HEK293 (cell line): ENCODE measurements around the gene NEURL4.

ENCODE experiments used
- HOXA7 ChIP-seq: sonication (generic); formaldehyde crosslinking; IDR thresholded peaks from 2 replicates; pipeline ENCODE4 v1.8.1; 2022; ENCODE audit warnings: missing genetic modification reagents, borderline replicate concordance
- MZF1 ChIP-seq: fragments of 450-650 bp; formaldehyde crosslinking; IDR thresholded peaks from 2 replicates; pipeline ENCODE4 v1.5.1; 2017; ENCODE audit warnings: missing biosample characterization, missing genetic modification characterization, borderline replicate concordance
- PRDM1 ChIP-seq: fragments of 450-650 bp; formaldehyde crosslinking; IDR thresholded peaks from 2 replicates; pipeline ENCODE4; 2016; ENCODE audit warnings: missing biosample characterization, missing genetic modification characterization
- ZBTB48 ChIP-seq: fragments of 450-650 bp; formaldehyde crosslinking; IDR thresholded peaks from 2 replicates; pipeline ENCODE4 v1.5.1; 2016; ENCODE audit warnings: missing biosample characterization, missing genetic modification characterization
- ZBTB6 ChIP-seq: fragments of 450-650 bp; formaldehyde crosslinking; IDR thresholded peaks from 2 replicates; pipeline ENCODE4 v1.5.1; 2017; ENCODE audit warnings: missing biosample characterization, missing genetic modification characterization
- ZFP37 ChIP-seq: fragments of 450-650 bp; formaldehyde crosslinking; IDR thresholded peaks from 2 replicates; pipeline ENCODE4 v1.5.1; 2016; ENCODE audit warnings: missing biosample characterization, missing genetic modification characterization
- ZNF10 ChIP-seq: fragments of 450-650 bp; formaldehyde crosslinking; IDR thresholded peaks from 2 replicates; pipeline ENCODE4 v1.5.1; 2017; ENCODE audit warnings: missing biosample characterization, missing genetic modification characterization
- ZNF146 ChIP-seq: fragments of 450-650 bp; formaldehyde crosslinking; IDR thresholded peaks from 2 replicates; pipeline ENCODE4 v1.5.1; 2016; ENCODE audit warnings: missing biosample characterization, missing genetic modification characterization
- ZNF175 ChIP-seq: fragments of 450-650 bp; formaldehyde crosslinking; IDR thresholded peaks from 2 replicates; pipeline ENCODE4 v1.5.1; 2016; ENCODE audit warnings: missing biosample characterization, missing genetic modification characterization
- ZNF184 ChIP-seq: fragments of 450-650 bp; IDR thresholded peaks from 2 replicates; pipeline ENCODE4 v1.5.1; 2018; ENCODE audit warnings: missing biosample characterization, mild to moderate bottlenecking, missing genetic modification characterization
- ZNF223 ChIP-seq: fragments of 450-650 bp; formaldehyde crosslinking; IDR thresholded peaks from 2 replicates; pipeline ENCODE4 v1.5.1; 2016; ENCODE audit warnings: missing biosample characterization, missing genetic modification characterization
- ZNF23 ChIP-seq: fragments of 450-650 bp; formaldehyde crosslinking; IDR thresholded peaks from 2 replicates; pipeline ENCODE4 v1.5.1; 2016; ENCODE audit warnings: missing biosample characterization, missing genetic modification characterization, borderline replicate concordance
- ZNF24 ChIP-seq: fragments of 450-650 bp; formaldehyde crosslinking; IDR thresholded peaks from 2 replicates; pipeline ENCODE4 v1.5.1; 2016; ENCODE audit warnings: missing biosample characterization, missing genetic modification characterization
- ZNF26 ChIP-seq: fragments of 450-650 bp; formaldehyde crosslinking; IDR thresholded peaks from 2 replicates; pipeline ENCODE4 v1.5.1; 2016; ENCODE audit warnings: missing biosample characterization, missing genetic modification characterization
- ZNF266 ChIP-seq: fragments of 450-650 bp; formaldehyde crosslinking; IDR thresholded peaks from 2 replicates; pipeline ENCODE4 v1.5.1; 2016; ENCODE audit warnings: missing biosample characterization, missing genetic modification characterization, low read depth
- ZNF354C ChIP-seq: fragments of 450-650 bp; formaldehyde crosslinking; IDR thresholded peaks from 2 replicates; pipeline ENCODE4 v1.5.1; 2016; ENCODE audit warnings: missing biosample characterization, missing genetic modification characterization, low read depth, borderline replicate concordance
- ZNF366 ChIP-seq: fragments of 450-650 bp; formaldehyde crosslinking; conservative IDR thresholded peaks from 2 replicates; pipeline ENCODE4 v1.5.1; 2016; ENCODE audit warnings: missing biosample characterization, missing genetic modification characterization
- ZNF416 ChIP-seq: fragments of 450-650 bp; formaldehyde crosslinking; IDR thresholded peaks from 2 replicates; pipeline ENCODE4 v1.5.1; 2016; ENCODE audit warnings: missing biosample characterization, missing genetic modification characterization
- ZNF48 ChIP-seq: fragments of 450-650 bp; formaldehyde crosslinking; IDR thresholded peaks from 2 replicates; pipeline ENCODE4 v1.5.1; 2016; ENCODE audit warnings: missing biosample characterization, missing genetic modification characterization
- ZNF488 ChIP-seq: fragments of 450-650 bp; formaldehyde crosslinking; IDR thresholded peaks from 2 replicates; pipeline ENCODE4 v1.5.1; 2016; ENCODE audit warnings: missing biosample characterization, missing genetic modification characterization
- ZNF501 ChIP-seq: fragments of 450-650 bp; formaldehyde crosslinking; IDR thresholded peaks from 2 replicates; pipeline ENCODE4 v1.5.1; 2016; ENCODE audit warnings: missing biosample characterization, missing genetic modification characterization
- ZNF514 ChIP-seq: fragments of 450-650 bp; formaldehyde crosslinking; IDR thresholded peaks from 2 replicates; pipeline ENCODE4 v1.5.1; 2016; ENCODE audit warnings: missing biosample characterization, missing genetic modification characterization
- ZNF548 ChIP-seq: fragments of 450-650 bp; formaldehyde crosslinking; IDR thresholded peaks from 2 replicates; pipeline ENCODE4 v1.5.1; 2016; ENCODE audit warnings: missing biosample characterization, missing genetic modification characterization
- ZNF585B ChIP-seq: fragments of 450-650 bp; formaldehyde crosslinking; IDR thresholded peaks from 2 replicates; pipeline ENCODE4 v1.5.1; 2016; ENCODE audit warnings: missing biosample characterization, missing genetic modification characterization
- ZNF596 ChIP-seq: fragments of 450-650 bp; IDR thresholded peaks from 2 replicates; pipeline ENCODE4 v1.5.0; 2018; ENCODE audit warnings: missing biosample characterization, mild to moderate bottlenecking, missing genetic modification characterization, moderate library complexity
- ZNF626 ChIP-seq: fragments of 450-650 bp; sonication (Bioruptor Pico); formaldehyde crosslinking; IDR thresholded peaks from 2 replicates; pipeline ENCODE4 v1.5.1; 2018; ENCODE audit warnings: missing biosample characterization, missing genetic modification characterization, inconsistent platforms
- ZNF645 ChIP-seq: fragments of 450-650 bp; formaldehyde crosslinking; IDR thresholded peaks from 2 replicates; pipeline ENCODE4; 2016; ENCODE audit warnings: missing biosample characterization, missing genetic modification characterization
- ZNF677 ChIP-seq: fragments of 450-650 bp; IDR thresholded peaks from 2 replicates; pipeline ENCODE4 v1.5.0; 2018; ENCODE audit warnings: missing biosample characterization, mild to moderate bottlenecking, missing genetic modification characterization, moderate library complexity
- ZNF785 ChIP-seq: fragments of 450-650 bp; formaldehyde crosslinking; IDR thresholded peaks from 2 replicates; pipeline ENCODE4 v1.5.1; 2016; ENCODE audit warnings: missing biosample characterization, missing genetic modification characterization
- ZSCAN16 ChIP-seq: fragments of 450-650 bp; formaldehyde crosslinking; IDR thresholded peaks from 2 replicates; pipeline ENCODE4 v1.5.1; 2016; ENCODE audit warnings: missing biosample characterization, missing genetic modification characterization
- TF ChIP-seq, protein P1 (sequence below): fragments of 450-650 bp; formaldehyde crosslinking; IDR thresholded peaks from 2 replicates; pipeline ENCODE4 v1.5.1; 2017; ENCODE audit warnings: missing biosample characterization, missing genetic modification characterization

NEURL4 gene

DNA sequence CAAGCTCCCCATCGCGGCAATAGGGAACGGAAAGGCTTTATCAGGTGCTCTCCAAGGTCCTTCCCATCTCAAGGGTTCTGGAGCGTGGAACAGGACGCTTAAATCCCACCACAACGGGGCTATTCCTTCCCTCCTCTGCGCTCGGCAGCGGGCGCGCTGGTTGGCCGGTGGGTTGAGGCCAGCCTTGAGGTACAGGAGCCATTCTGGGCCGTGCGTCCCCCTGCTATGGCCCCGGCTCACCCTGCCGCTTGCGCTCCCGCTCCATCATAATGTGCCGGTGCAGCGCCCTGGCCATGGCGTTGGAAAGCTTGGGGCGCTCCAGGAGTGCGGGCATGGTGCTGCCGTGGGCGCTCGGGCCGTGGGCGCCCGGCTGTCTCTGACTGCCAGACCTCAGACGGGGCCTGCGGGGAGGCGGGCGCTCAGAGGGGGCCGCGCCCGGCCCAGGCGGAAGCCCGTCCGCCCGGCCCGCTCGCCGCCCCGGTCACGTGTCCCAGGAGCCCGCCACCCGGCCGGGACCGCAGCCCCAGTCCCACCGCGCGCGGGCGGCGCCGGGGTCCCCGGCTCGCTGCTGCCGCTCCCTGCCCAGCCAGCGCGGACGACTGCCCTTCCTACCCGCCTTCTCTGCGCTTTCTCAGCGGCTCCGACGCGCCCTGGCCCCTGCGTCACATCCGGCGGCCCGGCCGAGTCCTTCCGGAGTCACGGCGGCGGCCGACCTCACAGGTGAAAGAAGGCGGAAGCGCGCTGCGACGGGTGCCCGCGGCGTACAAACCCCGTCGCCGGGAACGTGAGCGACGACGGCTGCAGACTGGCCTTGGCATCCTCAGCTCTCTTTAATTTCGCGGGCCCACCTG, 14.2 kb downstream of the NEURL4 start, which contains the start of gene GPS2 (continued):
- no peak for TF ChIP-seq ZNF585B (tag by site-specific recombination)
- TF ChIP-seq ZBTB48: peak; percentile 0; the same call in 1 of the 2 replicates
- TF ChIP-seq ZNF354C (tag by site-specific recombination): no peak
- TF ChIP-seq ZNF501: peak; percentile 63; the same call in 1 of the 2 replicates
- peak; percentile 96 for TF ChIP-seq ZBTB6 (tag by site-specific recombination)
- no peak for TF ChIP-seq ZNF266 (tag by site-specific recombination)
- TF ChIP-seq ZNF514 (tag by site-specific recombination): no peak
- no peak for TF ChIP-seq HOXA7 (CRISPR knock-in tag)
- TF ChIP-seq ZNF366 (tag by site-specific recombination): no peak
- TF ChIP-seq ZNF48 (tag by site-specific recombination): no peak
- TF ChIP-seq MZF1 (tag by site-specific recombination): no peak
- no peak for TF ChIP-seq ZNF548 (tag by site-specific recombination)
- TF ChIP-seq ZNF596: no peak
- no peak for TF ChIP-seq ZNF645 (tag by site-specific recombination)
- no peak for TF ChIP-seq ZNF26 (tag by site-specific recombination)
- no peak for TF ChIP-seq ZSCAN16 (tag by site-specific recombination)
- no peak for TF ChIP-seq ZNF626 (tag by site-specific recombination)
- TF ChIP-seq ZNF488 (tag by site-specific recombination): no peak
- TF ChIP-seq ZNF416 (tag by site-specific recombination): no peak
- TF ChIP-seq ZNF10: peak; percentile 45
- no peak for TF ChIP-seq PRDM1 (tag by site-specific recombination)
- no peak for TF ChIP-seq ZNF184
- TF ChIP-seq ZNF677: no peak
- no peak for TF ChIP-seq ZNF146 (tag by site-specific recombination)
- TF ChIP-seq, protein P1, sequence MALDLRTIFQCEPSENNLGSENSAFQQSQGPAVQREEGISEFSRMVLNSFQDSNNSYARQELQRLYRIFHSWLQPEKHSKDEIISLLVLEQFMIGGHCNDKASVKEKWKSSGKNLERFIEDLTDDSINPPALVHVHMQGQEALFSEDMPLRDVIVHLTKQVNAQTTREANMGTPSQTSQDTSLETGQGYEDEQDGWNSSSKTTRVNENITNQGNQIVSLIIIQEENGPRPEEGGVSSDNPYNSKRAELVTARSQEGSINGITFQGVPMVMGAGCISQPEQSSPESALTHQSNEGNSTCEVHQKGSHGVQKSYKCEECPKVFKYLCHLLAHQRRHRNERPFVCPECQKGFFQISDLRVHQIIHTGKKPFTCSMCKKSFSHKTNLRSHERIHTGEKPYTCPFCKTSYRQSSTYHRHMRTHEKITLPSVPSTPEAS (tag by site-specific recombination): no peak
- peak; percentile 50; the same call in 1 of the 2 replicates for TF ChIP-seq ZFP37 (tag by site-specific recombination)
- 0 out of 2 replicates have a peak, but pooled peaks have one; percentile 23 for TF ChIP-seq ZNF24
- TF ChIP-seq ZNF223: no peak
- no peak for TF ChIP-seq ZNF175
- no peak for TF ChIP-seq ZNF23 (tag by site-specific recombination)
- no peak for TF ChIP-seq ZNF785 (tag by site-specific recombination)
